HG03520 (cell line): ENCODE measurements around the gene NOL3.
A peak's percentile ranks its signal among the peaks of the same experiment; 100 is the strongest.

Experiments
- ATAC-seq: cut with Tn5 transposase; IDR thresholded peaks from one replicate; pipeline ENCODE4 v1.9.1; 2021; ENCODE audit warnings: mild to moderate bottlenecking, moderate library complexity; ENCODE audit not compliant: unreplicated experiment

NOL3 gene

DNA sequence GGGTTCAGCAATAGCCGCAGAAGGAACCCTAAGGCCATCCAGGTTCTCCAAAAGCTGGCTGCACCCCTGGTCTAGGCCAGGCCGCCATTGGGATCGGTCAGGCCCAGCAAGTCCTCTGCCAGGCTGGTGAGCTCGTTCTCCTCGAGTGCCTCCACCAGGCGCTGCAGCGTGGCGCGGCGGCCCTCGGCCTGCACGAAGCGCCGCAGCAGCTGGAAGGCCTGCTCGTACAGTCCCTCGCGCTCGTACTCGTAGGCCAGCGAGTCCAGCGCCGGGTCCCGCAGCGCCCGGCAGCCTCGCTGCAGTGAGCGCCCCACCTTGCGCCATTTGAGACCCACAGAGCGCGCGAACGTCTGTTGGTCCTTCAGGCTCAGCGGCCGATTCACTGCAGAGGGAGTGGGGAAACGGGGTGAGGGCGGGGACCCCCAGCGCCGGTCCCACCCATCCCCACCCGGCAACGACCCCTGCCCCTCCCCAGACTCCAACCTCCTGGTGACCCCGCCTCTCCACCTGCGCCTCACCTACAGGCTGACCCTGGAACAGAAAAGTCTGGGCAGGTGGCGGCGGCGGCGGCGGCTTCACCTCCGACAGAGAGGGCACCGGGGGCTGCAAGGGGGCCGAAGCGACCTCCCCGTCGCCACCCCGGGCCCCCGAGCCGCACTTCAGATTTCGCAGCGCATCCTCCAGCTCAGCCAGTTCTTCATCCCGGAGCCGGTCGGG lies 15.6 kb upstream of the NOL3 start:
- ATAC-seq, result no peak

GRCh38 chr16:67155295-67156142 lies 14.8 kb upstream of the NOL3 start:
- ATAC-seq, result no peak

DNA sequence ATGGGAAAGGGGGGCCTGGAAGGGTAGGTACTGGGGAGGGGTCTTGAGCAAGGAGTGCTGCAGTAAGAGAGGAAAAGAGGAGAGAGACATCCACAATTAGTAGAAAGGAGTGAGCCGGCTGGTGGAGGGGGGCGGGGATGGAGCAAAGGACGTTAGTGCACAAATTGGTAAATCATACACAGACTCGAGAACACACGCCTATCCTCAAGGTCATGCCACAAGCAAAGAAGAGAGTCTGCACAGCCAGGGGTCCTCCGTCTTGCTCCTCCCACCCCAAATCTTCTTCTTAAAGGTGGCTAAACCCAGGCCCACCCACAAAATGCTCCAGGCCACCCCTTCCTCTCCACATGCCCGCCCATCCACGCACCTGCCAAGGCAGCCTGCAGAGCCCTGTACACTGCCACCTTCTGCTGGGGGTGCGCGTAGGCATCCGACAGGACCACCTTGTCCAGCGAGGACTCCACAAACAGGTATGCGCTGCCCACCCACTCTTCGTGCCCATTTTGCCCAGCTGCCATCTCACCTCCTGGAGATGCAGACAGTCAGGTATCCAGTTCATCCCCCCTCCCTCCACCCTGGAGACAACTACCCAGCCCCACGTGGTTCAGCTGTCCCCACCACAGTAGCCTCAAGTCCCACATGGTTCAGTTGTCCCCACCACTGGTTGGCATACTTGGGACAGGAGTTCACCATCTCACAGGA lies 14.0 kb upstream of the NOL3 start:
- no peak for ATAC-seq

GRCh38 chr16:67157106-67157748 lies 13.1 kb upstream of the NOL3 start:
- no peak for ATAC-seq

DNA sequence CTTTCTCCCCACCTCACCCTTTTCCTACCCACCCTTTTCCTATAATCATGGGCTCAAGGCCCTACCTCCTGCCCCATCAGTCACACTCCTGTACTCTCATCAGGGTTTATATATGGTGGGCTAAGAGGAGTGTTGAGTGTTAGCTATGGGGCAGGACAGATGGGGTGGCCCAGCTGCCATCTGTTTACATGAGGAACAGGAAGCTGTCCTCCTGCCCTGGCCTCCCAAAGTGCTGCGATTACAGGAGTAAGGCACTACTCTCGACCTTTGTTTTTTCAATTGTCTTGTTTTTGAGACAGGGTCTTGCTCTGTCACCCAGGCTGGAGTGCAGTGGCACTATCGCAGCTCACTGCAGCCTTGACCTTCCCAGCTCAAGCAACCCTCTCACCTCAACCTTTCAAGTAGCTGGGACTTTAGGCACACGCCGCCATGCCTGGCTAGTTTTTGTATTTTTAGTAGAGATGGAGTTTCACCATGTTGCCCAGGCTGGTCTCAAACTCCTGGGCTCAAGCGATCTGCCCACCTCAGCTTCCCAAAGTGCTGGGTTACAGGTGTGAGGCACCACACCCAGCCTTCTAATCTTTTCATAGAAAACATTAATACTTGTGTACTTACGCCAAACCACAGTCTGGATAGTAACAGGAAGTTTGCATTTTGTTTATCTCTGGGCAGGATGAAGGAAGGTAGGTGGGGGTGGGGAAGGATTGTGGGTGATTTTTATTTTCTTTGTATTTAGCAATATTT lies 12.3 kb upstream of the NOL3 start:
- ATAC-seq, result no peak

- ATAC-seq, result peak; percentile 29
These were observed 11.4 kb upstream of the NOL3 start for GRCh38 chr16:67158637-67159600.

DNA sequence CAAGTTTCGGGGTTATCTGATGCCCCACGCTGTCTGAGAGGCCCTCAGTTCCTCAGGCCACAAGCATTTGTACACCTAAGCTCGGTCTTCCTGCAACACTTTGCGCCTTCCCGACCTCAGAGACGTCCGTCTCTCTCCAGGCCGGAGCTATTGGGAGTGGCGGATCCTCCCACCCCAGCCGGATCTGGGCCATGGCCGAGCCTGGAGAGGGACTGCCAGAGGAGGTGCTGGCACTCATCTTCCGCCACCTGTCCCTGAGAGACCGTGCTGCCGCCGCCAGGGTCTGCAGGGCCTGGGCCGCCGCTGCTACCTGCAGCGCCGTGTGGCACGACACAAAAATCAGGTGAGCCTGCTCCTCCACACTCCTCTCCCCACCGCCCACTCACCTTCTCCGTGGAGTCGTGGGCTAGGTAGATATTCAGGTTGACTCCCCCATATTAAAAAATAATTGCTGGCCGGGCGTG lies 8.7 kb upstream of the NOL3 start:
- no peak for ATAC-seq

DNA sequence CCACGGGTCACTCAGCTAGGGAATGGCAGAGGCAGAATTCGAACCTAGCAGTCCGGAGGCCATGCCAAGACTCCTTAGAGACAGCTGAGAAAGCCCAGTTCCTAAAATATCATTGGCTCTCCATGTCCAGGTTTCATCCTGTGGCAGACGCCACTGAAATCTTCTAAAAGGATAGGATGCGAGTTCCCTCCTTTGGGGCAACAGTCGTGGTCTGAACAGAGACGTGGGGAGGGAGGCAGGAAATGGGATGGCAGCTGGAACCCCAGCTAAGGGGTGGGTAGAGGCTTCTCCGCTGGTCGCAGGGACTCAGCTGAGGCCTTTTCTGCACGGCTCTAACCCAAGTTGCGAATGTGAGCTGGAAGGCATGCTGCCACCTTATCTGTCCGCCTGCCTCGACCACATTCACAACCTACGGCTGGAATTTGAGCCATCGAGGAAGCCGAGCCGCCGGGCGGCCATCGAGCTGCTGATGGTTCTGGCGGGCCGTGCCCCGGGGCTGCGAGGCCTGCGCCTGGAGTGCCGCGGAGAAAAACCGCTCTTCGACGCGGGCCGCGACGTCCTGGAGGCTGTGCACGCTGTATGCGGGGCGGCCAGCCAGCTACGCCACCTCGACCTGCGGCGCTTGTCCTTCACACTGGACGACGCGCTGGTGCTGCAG lies 7.7 kb upstream of the NOL3 start:
- no peak for ATAC-seq

DNA sequence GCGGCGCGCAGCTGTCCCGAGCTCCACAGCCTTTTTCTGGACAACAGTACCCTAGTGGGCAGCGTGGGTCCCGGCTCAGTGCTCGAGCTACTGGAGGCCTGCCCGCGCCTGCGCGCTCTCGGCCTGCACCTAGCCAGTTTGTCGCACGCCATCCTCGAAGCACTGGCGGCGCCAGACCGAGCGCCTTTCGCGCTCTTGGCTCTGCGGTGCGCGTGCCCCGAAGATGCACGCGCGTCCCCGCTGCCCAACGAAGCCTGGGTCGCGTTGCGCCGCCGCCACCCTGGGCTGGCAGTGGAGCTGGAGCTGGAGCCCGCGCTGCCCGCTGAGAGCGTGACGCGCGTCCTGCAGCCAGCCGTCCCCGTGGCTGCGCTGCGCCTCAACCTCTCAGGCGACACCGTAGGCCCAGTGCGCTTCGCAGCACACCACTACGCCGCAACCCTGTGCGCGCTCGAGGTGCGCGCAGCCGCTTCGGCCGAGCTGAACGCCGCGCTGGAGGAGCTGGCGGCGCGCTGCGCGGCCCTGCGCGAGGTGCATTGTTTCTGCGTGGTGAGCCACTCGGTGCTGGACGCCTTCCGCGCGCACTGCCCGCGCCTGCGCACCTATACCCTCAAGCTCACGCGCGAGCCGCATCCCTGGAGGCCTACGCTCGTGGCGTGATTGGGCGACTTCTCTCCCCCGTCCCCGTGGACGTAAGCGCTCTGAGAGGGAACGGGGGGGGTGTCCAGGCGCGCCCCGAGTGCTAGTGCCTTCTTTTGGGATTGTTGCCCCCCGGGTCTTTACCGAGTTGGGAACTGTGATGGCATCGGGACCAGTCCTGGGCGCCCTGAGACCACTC lies 7.0 kb upstream of the NOL3 start:
- no peak for ATAC-seq

- ATAC-seq, result no peak
These were observed 6.3 kb upstream of the NOL3 start for GRCh38 chr16:67163999-67164558.

GRCh38 chr16:67164599-67165061 lies 5.7 kb upstream of the NOL3 start, which contains the start of gene HSF4:
Gene HSF4 (plus strand): TSS chr16:67164745. CDS start chr16:67164812, 67 bp downstream.
- no peak for ATAC-seq

DNA sequence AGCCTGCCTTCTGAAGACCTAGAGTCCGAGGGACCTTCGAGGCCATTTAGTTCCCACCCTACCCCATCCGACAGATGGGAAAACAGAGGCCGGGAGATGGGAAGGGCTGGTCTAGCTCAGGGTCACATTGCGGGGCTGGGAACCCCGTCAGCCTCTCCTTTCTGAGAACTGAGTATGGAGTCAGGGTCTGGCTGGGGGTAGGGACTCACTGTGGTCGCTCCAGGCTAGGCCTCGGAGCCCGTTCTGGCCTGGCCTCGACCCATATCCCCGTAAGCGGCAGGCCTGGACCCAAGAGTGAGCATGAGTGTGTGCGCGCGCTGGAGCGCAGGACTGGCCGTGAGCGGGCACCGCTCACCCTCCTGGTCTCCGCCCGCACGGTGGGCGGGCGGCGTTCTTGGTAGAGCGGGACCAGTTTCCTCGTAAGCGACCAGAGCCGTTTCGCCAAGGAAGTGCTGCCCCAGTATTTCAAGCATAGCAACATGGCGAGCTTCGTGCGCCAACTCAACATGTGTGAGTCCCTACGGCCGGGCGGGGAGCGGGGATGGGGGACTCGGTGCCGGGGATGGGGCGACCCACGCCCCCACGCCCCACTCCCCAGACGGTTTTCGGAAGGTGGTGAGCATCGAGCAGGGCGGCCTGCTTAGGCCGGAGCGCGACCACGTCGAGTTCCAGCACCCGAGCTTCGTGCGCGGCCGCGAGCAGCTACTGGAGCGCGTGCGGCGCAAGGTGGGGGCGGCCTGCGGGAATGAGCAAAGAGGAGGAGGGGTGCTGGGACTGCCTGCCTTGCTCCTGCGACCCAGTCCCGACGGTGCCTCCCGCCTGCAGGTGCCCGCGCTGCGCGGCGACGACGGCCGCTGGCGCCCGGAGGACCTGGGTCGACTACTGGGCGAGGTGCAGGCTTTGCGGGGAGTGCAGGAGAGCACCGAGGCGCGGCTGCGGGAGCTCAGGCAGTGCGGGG lies 4.9 kb upstream of the NOL3 start:
- ATAC-seq, result no peak

- ATAC-seq, result no peak
These were observed 4.2 kb upstream of the NOL3 start for GRCh38 chr16:67166110-67166547.

DNA sequence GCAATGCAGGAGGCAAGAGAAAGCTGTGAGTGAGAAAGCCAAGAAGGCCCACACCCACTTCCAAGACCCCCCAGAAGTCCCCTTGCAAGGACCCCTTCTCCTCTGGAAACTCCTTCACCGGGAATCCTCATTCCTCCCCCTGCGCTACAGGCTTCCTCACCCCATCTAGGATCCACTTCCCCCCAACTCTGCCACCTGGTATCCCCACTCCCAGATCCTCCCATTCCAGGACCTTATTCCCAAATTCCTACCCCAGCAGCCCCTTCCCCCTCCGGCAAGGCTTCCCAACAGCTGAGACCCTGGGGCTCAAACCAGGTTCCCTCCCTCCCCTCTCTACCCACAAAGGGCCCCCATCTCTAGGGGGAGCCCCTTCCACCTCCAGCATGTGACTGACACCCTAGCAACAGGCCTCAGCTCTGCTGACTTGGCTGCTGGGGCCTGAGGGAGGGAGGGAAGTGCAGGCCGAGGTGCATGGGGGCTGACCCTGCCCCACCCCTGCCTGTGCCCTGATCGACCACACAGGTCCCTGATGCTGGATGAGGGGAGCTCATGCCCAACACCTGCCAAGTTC lies 3.7 kb upstream of the NOL3 start:
- no peak for ATAC-seq

GRCh38 chr16:67167588-67167987 lies 2.8 kb upstream of the NOL3 start:
- ATAC-seq, result no peak

GRCh38 chr16:67169011-67169451 lies 1.3 kb upstream of the NOL3 start:
- no peak for ATAC-seq
